OCI-LY7 (cell line): ENCODE measurements around the gene ABR.

ENCODE experiments used
- CTCF ChIP-seq: fragments of 200-600 bp; sonication (generic); conservative IDR thresholded peaks from 2 replicates; pipeline ENCODE4 v1.5.1; 2014; ENCODE audit warnings: mild to moderate bottlenecking, antibody characterized with exemption, low read length, moderate library complexity, mixed read lengths
- EZH2phosphoT487 ChIP-seq: fragments of 200-600 bp; sonication (generic); IDR thresholded peaks from 2 replicates; pipeline ENCODE4 v1.6.1; 2018; ENCODE audit warnings: low read depth, borderline replicate concordance, mild to moderate bottlenecking, mixed run types, antibody characterized with exemption, low read length, moderate library complexity, mixed read lengths

GRCh38 chr17:1182811-1183170 lies 3.0 kb upstream of the ABR start:
- TF ChIP-seq CTCF (no peak), EZH2phosphoT487 (no peak)
